ENCODE measurements around the gene NPIPB8.
"Not testable (repeated sequence)": the region's sequence is repeated elsewhere in the genome, so short reads cannot be mapped to it uniquely, and the experiment has no call there.

GRCh38 chr16:28599377-28600285 is 38.2 kb upstream of the NPIPB8 start:
- TF ChIP-seq ZNF274 (IDR thresholded peaks at IDR 0.05; ENCODE audit: low read depth, low read length); YY1 (IDR thresholded peaks at IDR 0.05; ENCODE audit: insufficient read depth, insufficient read length); SUZ12 (IDR thresholded peaks at IDR 0.05; ENCODE audit: extremely low read depth, insufficient read depth, insufficient read length): not testable (repeated sequence)

Data from NT2/D1 (cell line).